LHCN-M2 (cell line): Measurements from ENCODE around the gene RNF111. TPM values are rescaled to one million over a fixed set of nuclear protein-coding genes. Genes with fewer than 3 reads are reported as not detected.
"Not testable (repeated sequence)": the region's sequence is repeated elsewhere in the genome, so short reads cannot be mapped to it uniquely, and the experiment has no call there.

Experiments used
- DNase-seq: peaks from one replicate; pipeline ENCODE4 v3.0.0-alpha.2; 2012; ENCODE audit warnings: low read depth
- total RNA-seq: library from RNA; depleted of rRNA; stranded (reverse); fragments of >200 nt; gene quantifications from 2 replicates; pipeline ENCODE4 v1.2.3, GENCODE V29; 2014

Gene RNF111
- total RNA-seq, 1 experiment from 2014 or later: 22.4 TPM

DNA sequence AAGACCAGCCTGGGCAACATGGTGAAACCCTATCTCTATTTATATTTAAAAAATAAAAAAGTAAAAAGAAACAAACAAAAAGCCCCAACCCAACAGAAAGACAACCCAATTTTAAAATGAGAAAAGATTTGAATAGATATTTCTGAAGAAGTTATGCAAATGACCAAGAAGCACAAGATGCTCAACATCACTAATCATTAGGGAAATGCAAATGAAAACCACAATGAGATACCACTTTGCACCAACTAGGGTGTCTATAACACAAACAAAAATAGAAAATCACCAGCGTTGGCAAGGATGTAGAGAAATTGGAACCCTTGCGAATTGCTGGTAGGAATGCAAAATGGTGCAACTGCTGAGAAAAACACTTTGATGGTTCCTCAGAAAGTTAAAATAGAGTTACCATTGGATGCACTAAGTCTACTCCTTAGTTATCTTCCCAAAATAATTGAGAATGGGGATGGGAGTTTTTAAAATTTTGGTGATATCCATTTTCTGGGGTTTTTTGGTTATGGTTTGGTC, 71.7 kb downstream of the RNF111 start:
- no peak for DNase-seq

DNA sequence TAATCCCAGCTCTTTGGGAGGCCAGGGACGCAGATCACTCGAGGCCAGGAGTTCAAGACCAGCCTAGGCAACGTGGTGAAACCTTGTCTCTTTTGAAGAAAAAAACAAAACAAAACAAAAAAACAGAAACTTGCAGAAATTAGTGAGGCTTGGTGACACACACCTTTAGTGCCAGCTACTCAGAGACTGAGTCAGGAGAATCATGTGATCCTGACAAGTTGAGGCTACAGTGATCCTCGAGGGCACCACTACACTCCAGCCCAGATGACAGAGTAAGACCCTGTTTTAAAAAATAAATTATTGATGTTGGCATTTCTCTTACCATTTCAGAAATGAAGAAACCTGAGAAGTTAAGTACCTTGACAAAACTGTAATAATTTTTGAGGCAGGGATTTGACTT, 72.9 kb downstream of the RNF111 start:
- DNase-seq: no peak

DNA sequence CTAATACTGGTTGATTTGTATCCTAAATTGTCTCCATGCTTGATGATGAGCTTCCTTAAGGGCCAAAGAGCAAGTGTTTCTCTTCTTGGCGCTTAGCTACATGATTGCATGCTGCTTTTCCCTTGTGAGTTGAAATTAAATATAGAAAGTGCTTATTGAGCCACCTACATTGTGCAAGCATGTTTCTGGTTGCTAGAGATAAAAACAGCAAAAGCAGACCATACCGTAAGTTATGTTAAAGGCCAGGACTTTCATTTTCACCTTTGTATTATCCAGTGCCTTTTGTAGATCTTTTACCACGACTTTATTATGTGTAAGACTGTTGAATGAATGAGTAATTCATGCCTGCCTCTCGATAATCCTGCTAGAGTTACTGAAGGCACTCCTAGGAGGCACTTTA, 75.6 kb downstream of the RNF111 start:
- DNase-seq: peak; percentile 2

DNA sequence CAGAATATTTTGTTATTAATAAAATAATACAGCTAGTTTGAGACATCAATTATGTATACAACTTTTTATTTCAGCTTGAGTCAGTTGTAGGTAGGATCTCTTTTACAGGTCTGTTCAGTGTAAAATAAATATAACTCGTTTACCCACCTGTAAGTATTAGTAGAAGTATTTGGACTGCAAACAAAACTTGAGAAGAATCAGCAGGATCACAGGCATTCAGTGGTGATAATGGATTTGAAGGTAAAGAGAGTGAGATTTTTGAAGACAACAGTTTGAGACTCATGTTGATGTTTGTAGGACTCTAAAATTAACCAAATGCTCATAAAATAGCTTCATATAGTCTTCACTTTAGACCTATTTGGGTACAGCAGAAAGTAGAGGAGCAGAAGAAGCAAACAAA, 82.0 kb downstream of the RNF111 start:
- no peak for DNase-seq

DNA sequence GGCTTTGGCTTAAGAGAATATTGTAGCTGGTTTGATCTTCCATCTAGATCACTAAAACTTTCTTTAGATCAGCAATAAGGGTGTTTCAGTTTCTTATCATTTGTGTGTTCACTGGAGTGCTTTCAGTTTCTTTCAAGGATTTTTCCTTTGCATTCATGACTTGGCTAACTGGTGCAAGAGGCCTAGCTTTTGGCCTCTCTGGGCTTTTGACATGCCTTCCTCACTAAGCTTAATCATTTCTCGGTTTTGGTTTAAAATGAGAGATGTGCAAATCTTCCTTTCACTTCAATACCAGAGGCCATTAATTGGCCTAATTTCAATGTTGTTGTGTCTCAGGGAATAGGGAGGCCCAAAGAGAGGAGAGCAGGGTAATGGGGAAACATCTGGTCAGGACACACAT, 87.1 kb downstream of the RNF111 start:
- DNase-seq: no peak

DNA sequence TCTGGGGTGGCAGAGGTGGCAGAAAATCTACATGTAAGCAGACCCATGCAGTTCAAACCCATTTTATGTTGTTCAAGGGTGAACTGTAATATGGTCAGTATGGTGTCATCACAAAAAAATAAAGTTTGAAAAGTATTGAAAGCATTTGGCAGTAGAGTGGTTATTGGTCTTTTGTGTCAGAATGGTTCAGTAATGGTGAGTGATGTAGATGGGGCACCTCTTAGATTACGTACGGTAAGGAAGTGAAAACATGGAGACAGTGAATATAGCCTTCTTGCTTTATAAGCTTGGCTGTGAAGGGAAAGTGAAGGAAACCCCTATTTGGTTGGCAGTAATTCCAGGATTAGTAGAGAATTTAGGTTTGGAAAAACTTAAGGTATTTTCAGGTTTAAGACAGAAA, 100.3 kb downstream of the RNF111 start:
- DNase-seq: no peak

DNA sequence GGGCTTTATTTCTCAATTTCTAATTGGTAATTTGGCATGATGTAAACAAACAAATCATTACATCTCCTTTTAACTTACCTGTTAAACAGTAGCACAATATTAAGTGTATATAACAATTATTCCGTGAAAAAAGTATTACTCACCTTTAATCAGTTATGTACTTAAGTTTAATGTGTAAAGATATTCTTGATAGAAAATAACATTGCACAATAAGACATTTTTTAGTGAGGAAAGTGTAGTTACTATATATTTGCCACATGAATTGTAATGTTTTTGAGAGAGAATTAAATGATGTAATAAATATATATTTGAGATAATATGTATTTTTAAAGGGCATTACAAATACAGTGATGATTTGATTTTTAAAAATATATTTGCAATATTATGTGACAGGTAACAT, 106.6 kb downstream of the RNF111 start:
- DNase-seq: no peak

DNA sequence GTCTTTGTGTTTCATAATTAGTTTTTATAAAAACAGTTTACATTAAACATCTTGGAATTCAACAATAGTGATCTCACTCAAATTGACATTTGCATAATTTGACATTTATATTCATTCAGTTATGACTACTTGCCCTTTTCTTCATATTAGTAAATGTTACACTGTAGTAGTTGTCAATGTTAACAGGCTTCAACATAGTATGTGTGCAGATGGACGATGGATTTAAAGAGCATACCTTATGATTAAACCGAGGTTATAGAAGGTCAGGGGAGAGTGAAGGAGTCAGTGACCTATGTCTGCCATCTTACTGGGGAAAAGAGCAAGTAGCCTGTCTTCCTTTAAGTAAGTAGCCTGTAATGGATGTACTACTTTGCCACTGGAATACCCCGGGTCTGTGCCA, 109.0 kb downstream of the RNF111 start:
- no peak for DNase-seq

DNA sequence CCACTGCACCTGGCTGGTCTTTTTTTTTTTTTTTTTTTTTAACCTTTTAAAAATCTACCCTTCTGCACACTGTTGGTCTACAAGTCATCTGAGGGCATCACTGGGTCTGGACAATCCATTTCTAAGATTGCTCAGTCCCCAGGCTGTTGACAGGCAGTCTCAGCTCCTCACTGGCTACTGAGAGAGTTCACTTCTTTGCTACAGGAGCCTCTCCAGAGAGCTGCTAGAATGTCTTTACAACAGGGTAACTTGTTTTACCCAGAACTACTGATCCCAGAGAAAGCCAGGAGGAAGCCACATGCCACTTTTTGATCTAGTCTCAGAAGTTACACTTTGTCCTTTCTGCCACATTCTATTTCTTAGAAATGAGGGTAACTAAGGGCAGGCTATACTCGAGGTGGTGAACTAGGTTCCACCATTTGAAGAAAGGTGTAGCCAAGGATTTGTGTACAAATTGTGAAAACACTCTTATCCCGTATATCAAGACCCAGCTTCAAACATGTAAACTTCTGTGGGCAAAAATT, 111.8 kb downstream of the RNF111 start:
- no peak for DNase-seq

DNA sequence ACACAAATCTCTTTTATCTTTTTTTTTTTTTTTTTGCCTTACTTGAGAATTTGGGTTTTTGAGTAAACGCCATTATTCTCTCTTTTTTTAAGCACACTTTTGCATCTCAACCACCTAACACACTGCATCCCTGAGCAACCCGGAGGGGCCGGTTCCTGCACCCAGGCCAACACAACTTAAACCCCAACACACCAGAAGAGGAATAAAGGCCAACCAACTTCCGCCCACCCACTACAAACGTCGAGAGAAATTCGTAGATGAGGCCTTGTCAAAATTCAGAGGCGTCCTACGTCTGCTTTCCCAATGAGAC, 117.1 kb downstream of the RNF111 start:
- DNase-seq: no peak

DNA sequence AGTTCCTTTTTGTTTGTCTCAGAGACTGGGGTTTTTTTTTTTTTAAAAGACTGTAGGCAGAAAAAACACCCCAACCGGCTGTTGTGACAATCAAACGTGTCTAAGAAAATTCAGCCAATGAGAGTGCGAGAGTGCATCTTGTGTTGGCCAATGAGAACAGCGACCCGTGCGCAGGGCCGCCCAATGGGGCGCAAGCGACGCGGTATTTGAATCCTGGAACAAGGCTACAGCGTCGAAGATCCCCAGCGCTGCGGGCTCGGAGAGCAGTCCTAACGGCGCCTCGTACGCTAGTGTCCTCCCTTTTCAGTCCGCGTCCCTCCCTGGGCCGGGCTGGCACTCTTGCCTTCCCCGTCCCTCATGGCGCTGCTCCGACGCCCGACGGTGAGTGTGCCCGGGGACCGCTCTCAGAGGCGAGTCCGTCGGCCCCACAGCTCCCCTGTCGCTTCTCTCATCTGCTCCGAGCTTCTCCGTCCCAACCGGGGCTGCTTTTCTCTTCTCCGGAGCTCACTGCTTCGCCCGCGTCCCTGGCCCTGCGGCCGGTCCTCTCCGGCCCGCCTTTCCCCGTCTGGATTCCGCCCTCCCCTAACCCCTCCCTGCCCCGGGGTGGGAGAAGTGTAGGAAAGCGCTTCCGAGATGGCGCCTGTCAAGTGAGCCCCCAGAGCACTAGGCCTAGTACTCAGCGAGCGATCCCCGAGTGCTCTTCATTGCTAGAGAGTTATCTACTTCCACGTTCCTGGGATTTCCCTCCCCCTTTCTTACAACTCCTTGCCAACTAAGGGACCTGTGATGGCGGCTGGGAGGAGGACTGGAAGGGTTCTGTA, 117.7 kb downstream of the RNF111 start, which contains the start of gene CCNB2:
TSS of gene CCNB2 (plus strand) at position 235 of the 821 bp plus-strand sequence. CDS start at position 358, 123 bp downstream.
- DNase-seq: peak; percentile 98

DNA sequence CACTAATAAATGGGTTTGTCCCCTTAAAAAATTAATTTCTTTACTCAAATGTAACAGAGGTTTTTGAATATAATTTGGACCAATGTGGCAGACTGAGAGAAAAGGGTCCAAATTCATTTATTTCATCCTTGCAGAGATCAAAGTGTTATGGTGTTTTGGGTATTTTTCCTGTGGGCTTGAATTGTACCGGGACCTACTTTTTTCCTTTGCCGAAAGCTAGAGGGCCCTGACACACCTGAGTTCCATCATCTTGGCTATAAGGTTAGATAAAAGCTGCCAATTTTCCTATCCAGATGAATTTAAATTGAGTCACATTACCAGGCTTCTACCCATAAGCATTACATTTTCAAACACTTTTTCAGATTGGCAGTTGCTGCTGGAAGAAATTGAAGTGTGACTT, 118.4 kb downstream of the RNF111 start:
- DNase-seq: peak; percentile 7

DNA sequence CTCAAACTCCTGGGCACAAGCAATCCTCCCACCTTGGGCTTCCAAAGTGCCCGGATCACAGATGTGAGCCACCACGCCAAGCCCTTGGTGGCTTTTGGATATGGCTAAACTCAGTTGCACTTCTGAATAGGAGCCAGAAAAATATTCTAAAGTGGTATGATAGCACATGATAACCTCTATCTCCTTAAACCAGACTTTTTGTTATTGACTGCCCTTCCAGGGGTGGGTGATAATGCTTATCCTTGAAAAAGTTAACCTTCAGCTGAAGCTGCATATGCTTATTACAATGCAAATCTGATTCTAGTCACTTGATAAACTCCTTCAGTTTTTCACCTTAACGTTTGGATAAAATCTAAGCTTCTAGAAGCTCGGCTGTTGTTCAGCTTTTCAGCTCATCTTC, 123.8 kb downstream of the RNF111 start:
- no peak for DNase-seq

DNA sequence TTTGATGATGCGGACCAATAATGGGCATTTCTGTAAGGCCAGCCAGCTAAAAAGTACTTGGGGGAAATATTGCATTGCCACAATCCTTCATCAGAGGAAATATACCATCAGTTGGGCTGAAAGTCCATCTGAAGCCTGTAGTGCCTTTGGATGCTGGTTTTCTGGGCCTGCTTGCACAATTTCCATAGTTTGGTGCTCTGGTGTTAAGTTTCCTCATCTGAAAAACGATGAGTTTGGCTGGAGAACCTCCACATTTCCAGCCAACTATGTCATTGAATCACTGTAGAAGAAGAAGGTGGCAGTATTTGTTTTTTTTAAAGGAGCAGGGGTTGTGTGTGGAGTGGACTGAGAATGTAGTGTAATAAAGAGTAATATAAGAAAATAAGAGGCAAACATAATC, 127.6 kb downstream of the RNF111 start:
- no peak for DNase-seq

DNA sequence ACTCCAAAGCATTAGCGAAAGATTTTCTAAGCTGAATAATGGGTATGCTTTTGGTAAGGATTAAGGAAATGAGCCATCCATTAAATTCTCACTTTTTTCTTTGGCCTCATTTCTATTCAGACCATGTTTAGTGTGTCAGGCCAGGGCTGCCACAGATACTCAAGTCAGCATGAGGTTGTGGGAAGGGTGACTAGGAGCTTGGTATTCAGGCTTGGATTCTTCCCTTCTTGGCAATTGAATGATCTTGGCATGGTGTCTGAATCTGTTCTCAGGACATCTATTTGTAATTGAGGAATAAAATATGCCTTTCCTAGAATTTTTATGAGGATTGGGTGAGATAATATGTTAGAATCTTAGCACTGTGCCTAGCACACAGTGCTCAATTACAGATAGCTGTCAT, 128.7 kb downstream of the RNF111 start:
- DNase-seq: no peak

DNA sequence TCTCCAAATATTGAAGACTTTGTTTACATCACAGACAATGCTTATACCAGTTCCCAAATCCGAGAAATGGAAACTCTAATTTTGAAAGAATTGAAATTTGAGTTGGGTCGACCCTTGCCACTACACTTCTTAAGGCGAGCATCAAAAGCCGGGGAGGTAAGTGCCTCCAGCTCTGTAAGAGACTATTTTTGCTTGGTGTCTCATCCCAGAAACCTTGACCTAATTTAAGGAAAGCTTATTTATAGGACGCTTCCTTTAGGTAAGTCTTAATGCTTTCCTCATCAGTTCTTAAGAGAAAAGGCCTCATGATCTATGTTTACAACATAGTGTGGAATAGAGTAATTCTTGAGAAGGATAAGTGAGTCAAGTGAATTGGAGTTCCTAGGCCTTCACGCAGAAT, 129.3 kb downstream of the RNF111 start:
- no peak for DNase-seq

DNA sequence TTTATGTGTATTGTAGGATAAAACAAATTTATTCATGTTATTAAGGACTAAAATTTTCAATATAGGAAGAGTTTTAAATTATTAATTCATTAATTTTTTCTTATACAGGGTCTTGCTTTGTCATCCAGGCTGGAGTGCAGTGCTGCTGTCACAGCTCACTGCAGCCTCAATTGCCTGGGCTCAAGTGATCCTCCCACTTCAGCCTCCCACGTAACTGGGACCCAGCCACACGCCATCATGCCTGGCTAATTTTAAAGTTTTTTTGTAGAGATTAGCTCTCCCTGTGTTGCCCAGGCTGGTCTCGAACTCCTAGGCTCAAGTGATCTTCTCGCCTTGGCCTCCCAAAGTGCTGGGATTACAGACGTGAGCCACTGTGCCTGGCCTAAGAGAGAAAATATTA, 132.2 kb downstream of the RNF111 start:
- no peak for DNase-seq

DNA sequence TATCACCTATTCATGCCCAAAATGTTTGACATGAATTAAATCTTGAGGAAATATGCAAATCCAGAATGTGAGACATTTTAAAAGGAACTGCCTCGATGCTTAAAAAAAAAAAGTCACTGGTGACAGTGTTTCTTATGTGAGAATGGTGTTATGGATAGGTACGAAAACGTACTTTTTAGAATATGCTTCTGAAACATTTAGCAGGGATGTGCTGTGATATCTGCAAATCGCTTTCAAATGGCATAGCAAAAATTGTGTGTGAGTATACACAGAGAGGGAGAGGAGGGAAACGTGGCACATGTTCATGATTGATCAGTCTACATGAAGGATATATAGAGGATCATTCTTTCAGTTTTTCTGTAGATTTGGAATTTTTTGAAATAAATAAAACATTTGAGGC, 133.5 kb downstream of the RNF111 start:
- no peak for DNase-seq

DNA sequence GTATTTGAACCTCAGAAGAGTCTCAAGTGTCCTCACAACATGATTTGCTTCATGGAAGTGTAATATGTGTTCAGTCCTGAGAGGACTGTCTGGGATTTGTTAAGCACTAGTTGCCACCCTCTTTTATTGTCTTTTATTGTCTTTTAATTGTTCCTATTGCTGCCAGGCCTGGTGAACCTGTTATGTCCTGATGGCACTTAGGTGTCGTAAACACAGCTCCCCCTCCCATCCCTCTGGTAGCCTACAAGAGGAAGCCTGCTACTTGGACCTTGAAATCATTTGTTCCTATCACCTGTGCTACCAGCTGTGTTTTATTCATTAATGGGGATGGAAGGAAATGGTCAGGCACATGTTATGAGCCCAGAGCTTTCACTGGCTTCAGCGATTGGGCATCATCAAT, 136.8 kb downstream of the RNF111 start:
- DNase-seq: no peak

DNA sequence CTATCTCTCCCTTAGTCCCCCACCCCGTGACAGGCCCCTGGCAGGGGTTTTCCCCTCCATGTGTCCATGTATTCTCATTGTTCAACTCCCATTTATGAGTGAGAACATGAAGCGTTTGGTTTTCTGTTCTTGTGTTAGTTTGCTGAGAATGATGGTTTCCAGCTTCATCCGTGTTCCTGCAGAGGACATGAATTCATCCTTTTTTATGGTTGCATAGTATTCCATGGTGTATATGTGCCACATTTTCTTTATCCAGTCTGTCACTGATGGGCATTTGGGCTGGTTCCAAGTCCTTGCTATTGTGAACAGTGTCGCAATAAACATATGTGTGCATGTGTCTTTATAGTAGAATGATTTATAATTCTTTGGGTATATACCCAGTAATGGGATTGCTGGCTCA, 138.2 kb downstream of the RNF111 start:
- not testable (repeated sequence) for DNase-seq

DNA sequence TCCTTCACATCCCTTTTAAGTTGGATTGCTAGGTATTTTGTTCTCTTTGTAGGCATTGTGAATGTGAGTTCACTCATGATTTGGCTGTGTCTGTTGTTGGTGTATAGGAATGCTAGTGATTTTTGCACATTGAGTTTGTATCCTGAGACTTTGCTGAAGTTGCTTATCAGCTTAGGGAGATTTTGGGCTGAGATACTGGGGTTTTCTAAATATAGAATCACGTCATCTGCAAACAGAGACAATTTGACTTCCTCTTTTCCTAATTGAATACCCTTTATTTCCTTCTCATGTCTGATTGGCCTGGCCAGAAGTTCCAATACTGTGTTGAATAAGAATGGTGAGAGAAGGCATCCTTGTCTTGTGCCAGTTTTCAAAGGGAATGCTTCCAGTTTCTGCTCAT, 139.8 kb downstream of the RNF111 start:
- not testable (repeated sequence) for DNase-seq

DNA sequence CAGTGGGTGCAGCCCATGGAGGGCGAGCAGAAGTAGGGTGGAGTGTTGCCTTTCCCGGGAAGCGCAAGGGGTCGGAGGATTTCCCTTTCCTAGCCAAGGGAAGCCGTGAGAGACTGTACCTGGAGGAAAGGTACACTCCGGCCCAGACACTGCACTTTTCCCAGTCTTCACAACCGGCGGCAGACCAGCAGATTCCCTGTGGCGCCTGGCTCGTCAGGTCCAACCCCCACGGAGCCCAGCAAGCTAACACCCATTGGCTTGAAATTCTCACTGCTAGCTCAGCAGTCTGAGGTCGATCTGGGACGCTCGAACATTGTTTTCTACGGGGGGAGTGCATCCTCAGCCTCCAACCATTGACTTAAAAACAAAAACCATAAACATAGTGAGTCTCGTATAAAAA, 144.0 kb downstream of the RNF111 start:
- no peak for DNase-seq

DNA sequence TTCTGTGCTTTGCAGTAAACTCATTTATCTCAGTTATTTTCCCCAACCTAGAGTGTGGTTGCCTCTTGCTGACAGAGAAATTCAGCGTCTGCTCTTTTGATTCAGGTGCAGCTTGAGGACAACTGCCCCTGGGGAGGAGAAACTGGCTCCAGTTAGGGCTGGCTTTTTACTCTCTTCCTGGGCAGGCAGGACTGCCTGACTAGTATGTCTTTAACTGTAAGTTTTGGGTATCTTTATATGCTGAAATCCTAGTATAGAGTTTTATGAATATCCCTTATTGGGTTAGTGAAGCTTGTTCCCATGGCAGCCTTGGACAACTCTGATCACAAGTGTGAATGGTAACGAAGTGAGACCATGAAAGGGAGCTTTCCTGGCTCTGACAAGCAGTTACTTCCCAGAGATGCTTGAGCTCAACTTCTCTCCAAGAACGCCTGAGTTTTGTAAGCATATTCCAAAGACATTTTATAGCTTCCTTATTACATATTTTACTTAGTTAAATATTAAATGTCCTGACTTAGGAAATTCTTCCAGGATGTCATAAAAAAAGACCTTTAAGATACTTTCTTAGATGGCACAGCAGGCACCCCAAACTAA, 144.6 kb downstream of the RNF111 start:
- DNase-seq: no peak
